PC-9 (cell line): ENCODE results near the gene SLC8A3.

Experiments
- CTCF ChIP-seq: fragments of 200-600 bp; sonication (generic); conservative IDR thresholded peaks from 2 replicates; pipeline ENCODE4 v1.6.1; 2017; ENCODE audit warnings: mixed run types, antibody characterized with exemption, mild to moderate bottlenecking, moderate library complexity
- EZH2 ChIP-seq: fragments of 200-600 bp; sonication (generic); IDR thresholded peaks from 2 replicates; pipeline ENCODE4 v1.8.0; 2017; ENCODE audit warnings: antibody characterized with exemption, low read depth

- TF ChIP-seq CTCF (no peak), EZH2 (no peak)
These were observed 19.6 kb upstream of the SLC8A3 start for GRCh38 chr14:70208380-70208779.
